ENCODE data around the gene ABCA1.
"Not testable (repeated sequence)": the region's sequence is repeated elsewhere in the genome, so short reads cannot be mapped to it uniquely, and the experiment has no call there.

The ABCA1 gene

GRCh38 chr9:104900871-104901270 lies 27.1 kb downstream of the ABCA1 start:
- FAIRE-seq, result no peak

- no peak for FAIRE-seq
These were observed 27.6 kb downstream of the ABCA1 start for GRCh38 chr9:104900324-104900723.

GRCh38 chr9:104899759-104900247 lies 28.2 kb downstream of the ABCA1 start:
- no peak for FAIRE-seq

- not testable (repeated sequence) for FAIRE-seq
These were observed 29.6 kb downstream of the ABCA1 start for GRCh38 chr9:104898376-104898775.

- FAIRE-seq, result no peak
These were observed 31.8 kb downstream of the ABCA1 start for GRCh38 chr9:104896131-104896530.

GRCh38 chr9:104895572-104895971 lies 32.4 kb downstream of the ABCA1 start:
- no peak for FAIRE-seq

GRCh38 chr9:104892701-104893100 lies 35.3 kb downstream of the ABCA1 start:
- no peak for FAIRE-seq

GRCh38 chr9:104890433-104890770 lies 37.6 kb downstream of the ABCA1 start:
- no peak for FAIRE-seq

- FAIRE-seq, result no peak
These were observed 41.9 kb downstream of the ABCA1 start for GRCh38 chr9:104885818-104886709.

- no peak for FAIRE-seq
These were observed 44.8 kb downstream of the ABCA1 start for GRCh38 chr9:104883169-104883568.

GRCh38 chr9:104882566-104882965 lies 45.4 kb downstream of the ABCA1 start:
- no peak for FAIRE-seq

- FAIRE-seq, result no peak
These were observed 45.9 kb downstream of the ABCA1 start for GRCh38 chr9:104882086-104882485.

- FAIRE-seq, result no peak
These were observed 48.2 kb downstream of the ABCA1 start for GRCh38 chr9:104879555-104880309.

- no peak for FAIRE-seq
These were observed 51.4 kb downstream of the ABCA1 start for GRCh38 chr9:104876587-104876986.

- FAIRE-seq, result no peak
These were observed 52.1 kb downstream of the ABCA1 start for GRCh38 chr9:104875897-104876296.

GRCh38 chr9:104875320-104875719 lies 52.6 kb downstream of the ABCA1 start:
- no peak for FAIRE-seq

- FAIRE-seq, result no peak
These were observed 54.5 kb downstream of the ABCA1 start for GRCh38 chr9:104873489-104873850.

GRCh38 chr9:104872656-104873488 lies 55.1 kb downstream of the ABCA1 start:
- no peak for FAIRE-seq

GRCh38 chr9:104871961-104872527 lies 55.9 kb downstream of the ABCA1 start:
- FAIRE-seq, result no peak

- no peak for FAIRE-seq
These were observed 58.1 kb downstream of the ABCA1 start for GRCh38 chr9:104869811-104870210.

GRCh38 chr9:104868687-104869404 lies 59.1 kb downstream of the ABCA1 start:
- peak; percentile 78 for FAIRE-seq

- FAIRE-seq, result no peak
These were observed 59.7 kb downstream of the ABCA1 start for GRCh38 chr9:104868303-104868686.
